NT2/D1 (cell line): ENCODE results near the gene ELF4.

ENCODE experiments used
- SUZ12 ChIP-seq: IDR thresholded peaks from 2 replicates; pipeline ENCODE4 v1.6.1; 2011; ENCODE audit not compliant: insufficient read length, insufficient read depth; ENCODE audit errors: extremely low read depth
- YY1 ChIP-seq: IDR thresholded peaks from 2 replicates; pipeline ENCODE4 v1.6.1; 2011; ENCODE audit not compliant: insufficient read length, insufficient read depth
- ZNF274 ChIP-seq: IDR thresholded peaks from 2 replicates; pipeline ENCODE4 v1.6.1; 2011; ENCODE audit warnings: mild to moderate bottlenecking, low read depth, low read length

DNA sequence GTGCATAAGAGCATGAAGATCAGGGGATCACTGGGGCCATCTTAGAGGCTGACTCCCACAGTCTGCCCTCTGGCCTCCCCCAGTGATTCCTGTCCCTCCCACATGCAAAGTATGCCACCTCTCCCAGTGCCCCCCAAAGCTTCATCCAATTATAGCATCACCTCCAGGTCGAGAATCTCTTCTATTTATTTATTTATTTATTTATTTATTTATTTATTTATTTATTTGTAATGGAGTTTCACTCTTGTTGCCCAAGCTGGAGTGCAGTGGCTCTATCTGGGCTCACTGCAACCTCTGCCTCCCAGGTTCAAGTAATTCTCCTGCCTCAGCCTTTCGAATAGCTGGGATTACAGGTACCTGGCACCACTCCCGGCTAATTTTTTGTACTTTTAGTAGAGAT lies 77.7 kb downstream of the ELF4 start:
- TF ChIP-seq YY1: no peak
- no peak for TF ChIP-seq ZNF274
- no peak for TF ChIP-seq SUZ12
